Natural killer cell (primary cell): Measurements from ENCODE around the gene RIMKLB. TPM values are rescaled to one million over a fixed set of nuclear protein-coding genes. Genes with fewer than 3 reads are reported as not detected.
A peak's percentile ranks its signal among the peaks of the same experiment; 100 is the strongest.

Source experiments
- ATAC-seq, 3 donors: fragments of 150-1000 bp in 2 of 3; fragments of 200-7000 bp in 1 of 3; cut with Tn5 transposase; 1 replicate in 1 of 3; 2 replicates in 2 of 3; pipeline ENCODE4 v1.10.0; 2021; ENCODE audit warnings: mild to moderate bottlenecking in 2 of 3, moderate library complexity in 2 of 3
- DNase-seq, 2 donors: peaks; one replicate each; pipeline versions ENCODE4 v3.0.0 to v3.0.0-alpha.2; 2013 to 2021; ENCODE audit warnings: mixed read lengths in 1 of 2
- H3K27ac ChIP-seq: one replicate; pipeline ENCODE4 v1.5.1; 2013; ENCODE audit warnings: mild to moderate bottlenecking, low read length
- H3K27me3 ChIP-seq: one replicate; pipeline ENCODE4 v1.6.1; 2013; ENCODE audit warnings: low read length; ENCODE audit not compliant: control insufficient read depth, insufficient read depth
- H3K36me3 ChIP-seq: one replicate; pipeline ENCODE4 v1.6.1; 2013; ENCODE audit warnings: low read length; ENCODE audit not compliant: control insufficient read depth, insufficient read depth
- H3K4me1 ChIP-seq: one replicate; pipeline ENCODE4 v1.6.1; 2013; ENCODE audit warnings: low read length; ENCODE audit not compliant: control insufficient read depth, insufficient read depth
- H3K4me3 ChIP-seq: one replicate; pipeline ENCODE4 v1.5.1; 2013; ENCODE audit warnings: low read length
- H3K9me3 ChIP-seq: one replicate; pipeline ENCODE4 v1.6.1; 2013; ENCODE audit warnings: low read length; ENCODE audit not compliant: control insufficient read depth, insufficient read depth
- H3K27ac Mint-ChIP-seq, 2 donors: one replicate each; pipeline ENCODE4 v1.8.0; 2022; ENCODE audit warnings: mild to moderate bottlenecking in 2 of 2, mixed read lengths in 2 of 2, moderate library complexity in 1 of 2
- H3K27me3 Mint-ChIP-seq, 2 donors: one replicate each; pipeline ENCODE4 v1.8.0; 2022; ENCODE audit warnings: low read depth in 2 of 2, mixed read lengths in 2 of 2
- H3K36me3 Mint-ChIP-seq: one replicate; pipeline ENCODE4 v1.8.0; 2022; ENCODE audit warnings: mixed read lengths
- H3K4me1 Mint-ChIP-seq, 2 donors: one replicate each; pipeline ENCODE4 v1.8.0; 2022; ENCODE audit warnings: mixed read lengths in 2 of 2
- H3K4me3 Mint-ChIP-seq: one replicate; pipeline ENCODE4 v1.8.0; 2022; ENCODE audit warnings: mild to moderate bottlenecking, moderate library complexity, mixed read lengths
- H3K9me3 Mint-ChIP-seq, 2 donors: one replicate each; pipeline ENCODE4 v1.8.0; 2022; ENCODE audit warnings: mixed read lengths in 2 of 2
- CTCF ChIP-seq: fragments of 200-600 bp; IDR thresholded peaks from one replicate; pipeline ENCODE4 v1.8.0; 2022; ENCODE audit warnings: antibody characterized with exemption
- WGBS: methylation state at CpG from one replicate; pipeline ENCODE4 v1.1.7; 2013; ENCODE audit warnings: missing lambda C conversion rate; ENCODE audit not compliant: insufficient coverage; 5-methylcytosine and 5-hydroxymethylcytosine counted together
- intact Hi-C: fragments of 100-400 bp; cut with micrococcal nuclease; formaldehyde crosslinking; loops from one replicate; pipeline ENCODE4 v1.14.2; 2022
- total RNA-seq, 4 donors: library from RNA; stranded (reverse); fragments of 120-200 nt in 1 of 4; gene quantifications; one replicate each; pipeline versions ENCODE4 v1.2.3 to v1.2.4, GENCODE V29; 2013 to 2022

The RIMKLB gene
- total RNA-seq, 3 donors from 2014 or later (not counting 1 experiment from before 2014, with no cell fraction given) = 13.7 to 16.3 (median 15.4) TPM

DNA sequence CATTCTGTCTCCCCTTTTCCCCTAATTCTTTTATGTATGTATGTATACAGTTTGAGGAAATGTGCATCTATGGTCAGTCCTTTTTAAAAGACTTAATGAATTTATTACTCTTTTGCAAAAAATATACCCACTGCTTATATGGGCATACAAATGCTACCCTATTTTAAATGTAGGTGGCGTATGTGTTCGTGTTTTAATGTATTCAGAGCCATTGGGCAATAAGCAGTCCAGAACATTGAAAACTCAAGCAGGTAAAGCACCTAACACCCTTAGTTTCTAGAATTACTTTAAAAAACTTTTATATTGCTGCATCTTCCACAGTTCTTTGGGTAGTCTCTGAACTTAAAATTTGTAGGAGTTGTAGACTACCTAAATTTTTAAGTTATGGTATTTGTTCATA lies 82.1 kb downstream of the RIMKLB start:
- Mint-ChIP-seq H3K9me3 (no peaks in the 10 kb centered on the region), H3K27ac (no peak overlapping the region), H3K36me3 (peaks cover 8% of the 10 kb centered on the region), H3K4me1 (no peaks in the 10 kb centered on the region), H3K27me3 (no peaks in the 10 kb centered on the region), H3K4me3 (no peak overlapping the region)
- ATAC-seq (no peak), DNase-seq (no peak)
- Histone ChIP-seq H3K27ac (no peak overlapping the region), H3K4me1 (no peaks in the 10 kb centered on the region), H3K36me3 (no peaks in the 10 kb centered on the region), H3K27me3 (no peaks in the 10 kb centered on the region), H3K4me3 (no peak overlapping the region), H3K9me3 (no peaks in the 10 kb centered on the region)
- WGBS = 95% methylated on average over 2 of the region's 2 CpGs
- intact Hi-C loops = no loop called here
- no peak for TF ChIP-seq CTCF

DNA sequence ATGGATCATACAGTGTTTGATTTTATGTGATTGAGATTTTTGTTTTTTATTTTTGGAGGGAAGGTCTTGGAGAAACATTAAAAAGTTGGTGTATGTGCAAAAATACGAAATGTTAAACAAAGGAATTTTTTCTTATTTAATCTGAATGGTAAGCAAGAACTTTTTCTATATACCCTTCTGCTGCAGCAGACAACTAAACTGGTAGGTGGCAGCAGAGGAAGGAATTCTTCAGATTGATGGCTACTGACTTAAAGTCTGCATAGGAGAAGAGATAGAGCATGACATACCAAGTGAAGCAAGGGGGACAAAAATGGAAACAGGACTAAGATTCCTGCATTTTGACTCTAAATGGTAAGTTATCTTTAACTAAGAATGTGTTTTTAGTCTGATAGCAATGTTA lies 82.6 kb downstream of the RIMKLB start:
- Histone ChIP-seq H3K4me1 (no peaks in the 10 kb centered on the region), H3K36me3 (no peaks in the 10 kb centered on the region), H3K9me3 (no peaks in the 10 kb centered on the region), H3K4me3 (no peak overlapping the region), H3K27me3 (no peaks in the 10 kb centered on the region), H3K27ac (no peak overlapping the region)
- intact Hi-C loops = no loop called here
- DNase-seq (peak in 1 of 2 donors; percentile 23), ATAC-seq (no peak)
- Mint-ChIP-seq H3K4me1 (no peaks in the 10 kb centered on the region), H3K27me3 (no peaks in the 10 kb centered on the region), H3K27ac (no peak overlapping the region), H3K36me3 (peaks cover 8% of the 10 kb centered on the region), H3K4me3 (no peak overlapping the region), H3K9me3 (no peaks in the 10 kb centered on the region)
- no CpG with 5 or more reads among the region's 1 CpG for WGBS
- TF ChIP-seq CTCF = no peak

- H3K27ac ChIP-seq = no peak overlapping the region
- H3K4me3 ChIP-seq = no peak overlapping the region
- no peaks in the 10 kb centered on the region for H3K9me3 Mint-ChIP-seq
- intact Hi-C loops = no loop called here
- peaks cover 8% of the 10 kb centered on the region for H3K36me3 Mint-ChIP-seq
- no peaks in the 10 kb centered on the region for H3K27me3 Mint-ChIP-seq
- TF ChIP-seq CTCF = no peak
- ATAC-seq = no peak
- H3K27me3 ChIP-seq = no peaks in the 10 kb centered on the region
- no peak overlapping the region for H3K4me3 Mint-ChIP-seq
- H3K36me3 ChIP-seq = no peaks in the 10 kb centered on the region
- H3K9me3 ChIP-seq = no peaks in the 10 kb centered on the region
- no peaks in the 10 kb centered on the region for H3K4me1 Mint-ChIP-seq
- H3K4me1 ChIP-seq = no peaks in the 10 kb centered on the region
- H3K27ac Mint-ChIP-seq = no peak overlapping the region
- DNase-seq = no peak
- WGBS = 93% methylated on average over 2 of the region's 2 CpGs
Observed at GRCh38 chr12:8781381-8782127, 83.8 kb downstream of the RIMKLB start.
